Fibroblast of mammary gland (primary cell): ENCODE data around the gene CXCL13.

Experiments
- DNase-seq: peaks from one replicate; pipeline ENCODE4 v3.0.0-alpha.2; 2010; ENCODE audit warnings: low read depth
- H3K4me3 ChIP-seq: 2 replicates; pipeline ENCODE4 v1.5.1; 2011; ENCODE audit warnings: low read depth, mild to moderate bottlenecking, low read length, moderate library complexity; ENCODE audit not compliant: control insufficient read depth
- CTCF ChIP-seq: conservative IDR thresholded peaks from 2 replicates; pipeline ENCODE4 v1.5.1; 2011; ENCODE audit warnings: low read depth, low read length, inconsistent platforms; ENCODE audit not compliant: control insufficient read depth, insufficient read depth

Gene CXCL13

GRCh38 chr4:77590482-77590881, 15.1 kb upstream of the CXCL13 start:
- no peak for TF ChIP-seq CTCF
- DNase-seq: no peak
- no peak overlapping the region for H3K4me3 ChIP-seq

DNA sequence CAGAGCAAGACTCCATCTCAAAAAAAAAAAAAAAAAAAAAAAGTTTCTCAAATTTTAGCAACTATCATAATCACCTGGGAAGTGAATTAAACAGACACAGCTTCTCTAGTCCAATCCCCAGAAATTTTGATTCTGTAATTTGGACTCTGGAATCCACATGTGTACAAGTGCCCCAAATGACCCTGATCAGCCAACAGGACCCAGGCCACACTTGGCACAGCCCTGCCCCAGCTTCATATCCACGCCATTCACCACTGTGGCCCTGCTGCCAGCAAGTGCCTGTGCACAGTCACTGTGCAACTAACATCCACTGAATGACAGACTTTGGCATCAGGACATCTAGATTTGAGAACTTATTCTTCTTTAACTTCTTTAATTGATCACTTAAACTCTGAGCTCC, 14.1 kb upstream of the CXCL13 start:
- no peak for TF ChIP-seq CTCF
- no peak overlapping the region for H3K4me3 ChIP-seq
- no peak for DNase-seq

DNA sequence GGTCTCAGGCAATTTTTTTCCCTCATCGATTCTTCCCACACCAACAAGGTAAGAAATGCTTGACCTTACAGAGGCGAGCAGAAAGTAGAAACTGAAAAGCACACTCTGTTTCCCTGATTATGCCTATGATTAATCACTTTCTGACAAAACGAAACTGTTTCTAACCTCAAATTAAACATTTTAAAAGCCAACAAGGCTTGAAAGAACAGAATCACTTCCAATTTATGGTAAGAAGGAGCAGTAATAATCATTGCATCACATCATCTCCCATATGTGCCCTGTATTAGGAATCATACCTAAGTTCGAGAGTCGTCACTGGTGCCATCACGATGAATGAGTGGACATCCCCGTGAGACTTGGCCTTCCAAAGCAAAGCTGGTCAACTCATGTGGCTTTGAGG, 12.5 kb upstream of the CXCL13 start:
- no peak for TF ChIP-seq CTCF
- H3K4me3 ChIP-seq: no peak overlapping the region
- no peak for DNase-seq

DNA sequence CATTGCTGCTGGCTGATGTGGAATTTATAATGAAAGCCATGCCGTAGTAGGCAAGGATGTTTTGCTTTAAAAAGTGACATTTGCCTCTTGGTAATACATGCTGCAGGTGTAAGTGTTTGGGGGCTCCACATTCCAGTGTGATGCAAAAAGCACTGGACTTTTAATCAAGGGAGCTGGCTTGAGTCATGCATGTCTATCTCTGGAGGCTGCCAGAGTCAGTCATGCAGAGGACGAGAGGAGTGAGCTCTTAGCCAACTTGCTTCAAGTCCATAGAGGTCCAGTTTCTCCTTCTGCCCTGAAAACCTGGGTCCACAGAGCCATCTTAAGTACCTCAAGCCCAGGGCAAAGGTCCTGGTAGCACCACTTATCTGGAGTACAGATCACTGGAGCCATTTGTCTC, 11.6 kb upstream of the CXCL13 start:
- no peak overlapping the region for H3K4me3 ChIP-seq
- no peak for DNase-seq
- TF ChIP-seq CTCF: no peak

DNA sequence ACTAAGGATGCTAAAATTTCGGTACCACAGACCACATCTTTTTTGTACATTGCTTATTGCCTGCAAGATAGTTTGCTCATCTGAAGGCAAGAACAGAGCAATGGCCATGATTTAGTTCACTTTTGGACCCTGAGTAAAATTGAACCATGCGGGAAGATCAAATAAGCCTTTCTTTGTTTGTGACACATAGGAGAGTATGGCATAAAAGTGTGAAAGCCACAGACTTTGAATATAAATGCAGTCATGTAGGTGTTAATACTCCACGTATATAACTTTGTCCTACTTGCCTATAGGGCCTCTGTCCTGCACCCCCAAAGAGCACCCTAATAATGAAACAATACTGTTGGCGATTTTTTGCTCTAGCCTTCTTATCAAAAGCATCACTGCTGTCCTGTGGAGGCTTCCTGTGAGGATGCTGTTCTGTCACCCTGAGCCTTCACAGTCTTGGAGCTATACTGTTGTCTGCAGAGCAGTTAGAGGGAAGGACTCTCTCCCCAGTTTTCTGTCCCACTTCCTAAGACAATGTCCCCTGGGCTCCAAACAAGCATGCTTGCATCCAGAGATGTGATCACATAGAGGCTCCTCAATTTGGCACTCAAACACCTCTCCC, 10.2 kb upstream of the CXCL13 start:
- no peak for DNase-seq
- TF ChIP-seq CTCF: no peak

DNA sequence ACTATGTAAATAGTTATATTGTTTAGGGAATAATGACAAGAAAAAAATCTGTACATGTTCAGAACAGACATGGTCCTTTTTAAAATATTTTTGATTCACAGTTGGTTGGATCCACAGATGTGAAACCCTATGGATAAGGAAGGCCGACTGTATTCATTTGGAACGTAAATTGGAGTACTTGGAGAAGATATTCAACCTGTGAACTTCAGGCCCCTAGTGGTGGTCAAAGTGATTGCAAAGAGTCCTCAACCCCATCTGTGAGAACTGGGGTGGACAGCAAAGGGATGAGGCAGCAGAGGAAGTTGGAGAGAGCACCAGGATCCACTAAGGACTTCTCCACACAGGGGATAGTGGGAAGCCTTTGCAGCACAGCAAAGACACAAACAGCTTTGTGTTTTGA, 6.2 kb upstream of the CXCL13 start:
- peak; percentile 66 for DNase-seq
- peak; percentile 80 for TF ChIP-seq CTCF
- H3K4me3 ChIP-seq: no peak overlapping the region

More for the DNA sequence above, 10.2 kb upstream of the CXCL13 start:
- H3K4me3 ChIP-seq: no peak overlapping the region
